ENCODE measurements around the gene KIDINS220.

Gene KIDINS220

DNA sequence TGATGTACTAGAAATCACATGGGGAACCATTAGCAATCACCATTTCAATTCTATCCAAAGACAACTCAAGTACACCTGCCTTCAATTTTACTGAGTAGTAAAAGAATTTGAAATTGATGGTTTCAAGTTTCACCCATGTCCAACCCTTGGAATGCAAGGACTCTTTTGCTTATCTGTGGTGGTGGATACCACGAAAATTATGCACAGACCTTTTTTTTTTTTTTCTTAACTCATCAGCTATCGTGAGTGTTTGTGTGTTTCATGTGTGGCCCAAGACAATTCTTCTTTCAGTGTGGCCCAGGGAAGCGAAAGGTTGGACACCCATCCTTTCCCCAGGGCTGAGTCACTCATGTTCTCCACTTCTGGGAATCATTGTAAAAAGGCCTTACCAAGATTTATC is 132.5 kb downstream of the KIDINS220 start:
- TF ChIP-seq, protein P1, sequence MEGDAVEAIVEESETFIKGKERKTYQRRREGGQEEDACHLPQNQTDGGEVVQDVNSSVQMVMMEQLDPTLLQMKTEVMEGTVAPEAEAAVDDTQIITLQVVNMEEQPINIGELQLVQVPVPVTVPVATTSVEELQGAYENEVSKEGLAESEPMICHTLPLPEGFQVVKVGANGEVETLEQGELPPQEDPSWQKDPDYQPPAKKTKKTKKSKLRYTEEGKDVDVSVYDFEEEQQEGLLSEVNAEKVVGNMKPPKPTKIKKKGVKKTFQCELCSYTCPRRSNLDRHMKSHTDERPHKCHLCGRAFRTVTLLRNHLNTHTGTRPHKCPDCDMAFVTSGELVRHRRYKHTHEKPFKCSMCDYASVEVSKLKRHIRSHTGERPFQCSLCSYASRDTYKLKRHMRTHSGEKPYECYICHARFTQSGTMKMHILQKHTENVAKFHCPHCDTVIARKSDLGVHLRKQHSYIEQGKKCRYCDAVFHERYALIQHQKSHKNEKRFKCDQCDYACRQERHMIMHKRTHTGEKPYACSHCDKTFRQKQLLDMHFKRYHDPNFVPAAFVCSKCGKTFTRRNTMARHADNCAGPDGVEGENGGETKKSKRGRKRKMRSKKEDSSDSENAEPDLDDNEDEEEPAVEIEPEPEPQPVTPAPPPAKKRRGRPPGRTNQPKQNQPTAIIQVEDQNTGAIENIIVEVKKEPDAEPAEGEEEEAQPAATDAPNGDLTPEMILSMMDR (IDR thresholded peaks at IDR 0.05; ENCODE audit: insufficient read depth, missing control alignments) = no peak
- FAIRE-seq = no peak
- DNase-seq (ENCODE audit: insufficient read length, low spot score) = no peak

DNA sequence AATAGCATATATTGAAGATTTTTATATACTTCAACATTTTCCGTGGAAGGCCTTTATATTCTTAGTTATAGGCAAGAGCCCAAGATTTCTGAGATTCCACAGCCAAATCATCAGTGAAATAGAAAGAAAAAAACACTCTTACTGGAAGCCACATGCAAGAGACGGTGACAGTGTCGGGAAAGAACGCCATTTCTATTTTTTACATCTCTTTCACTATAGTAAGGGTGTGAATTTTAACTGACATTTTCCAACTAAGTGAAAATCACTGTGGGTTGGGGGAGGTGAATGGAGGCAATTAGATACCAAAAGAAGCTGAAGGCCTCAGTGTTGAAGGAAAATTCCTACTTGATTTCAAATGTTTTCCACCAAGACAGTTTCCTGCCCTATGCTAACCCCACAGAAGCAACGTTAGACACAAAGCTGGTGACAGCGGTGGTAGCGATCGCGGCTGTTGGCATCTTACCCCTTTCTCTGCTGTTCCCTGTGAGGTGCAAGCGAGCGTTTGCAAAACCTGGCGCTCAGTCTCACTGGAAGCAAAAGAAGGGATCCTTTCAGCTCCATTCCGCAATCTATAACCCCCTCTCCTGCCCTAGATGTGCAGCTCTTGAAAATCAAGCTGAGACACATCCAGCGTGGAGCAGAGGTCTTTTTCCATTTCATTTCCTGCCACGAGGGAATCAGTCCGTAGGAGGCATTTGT is 135.6 kb downstream of the KIDINS220 start:
- FAIRE-seq = no peak
- no peak for DNase-seq (ENCODE audit: insufficient read length, low spot score)
- TF ChIP-seq, protein P1 (IDR thresholded peaks at IDR 0.05; ENCODE audit: insufficient read depth, missing control alignments) = no peak

DNA sequence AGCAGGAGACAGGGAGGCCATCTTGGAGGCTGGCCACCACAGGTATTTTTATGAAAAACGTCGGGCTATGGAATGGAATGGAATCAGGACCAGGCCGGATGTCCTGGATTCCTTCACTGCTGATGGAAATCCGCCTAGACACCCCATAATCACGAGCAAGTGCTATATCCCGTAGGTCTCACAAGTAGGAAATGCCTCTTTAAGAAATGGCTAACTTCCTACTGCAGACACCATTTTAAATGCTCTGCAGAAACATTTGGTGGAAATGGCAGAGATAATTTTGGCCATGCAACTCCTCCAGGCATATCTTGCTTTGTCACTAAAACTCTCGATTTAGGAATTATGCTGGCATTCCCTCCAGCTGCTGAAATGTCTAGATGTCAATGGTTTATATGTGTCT is 137.6 kb downstream of the KIDINS220 start:
- FAIRE-seq (no peak), DNase-seq (ENCODE audit: insufficient read length, low spot score) (no peak)
- TF ChIP-seq, protein P1 (IDR thresholded peaks at IDR 0.05; ENCODE audit: insufficient read depth, missing control alignments) = no peak

DNA sequence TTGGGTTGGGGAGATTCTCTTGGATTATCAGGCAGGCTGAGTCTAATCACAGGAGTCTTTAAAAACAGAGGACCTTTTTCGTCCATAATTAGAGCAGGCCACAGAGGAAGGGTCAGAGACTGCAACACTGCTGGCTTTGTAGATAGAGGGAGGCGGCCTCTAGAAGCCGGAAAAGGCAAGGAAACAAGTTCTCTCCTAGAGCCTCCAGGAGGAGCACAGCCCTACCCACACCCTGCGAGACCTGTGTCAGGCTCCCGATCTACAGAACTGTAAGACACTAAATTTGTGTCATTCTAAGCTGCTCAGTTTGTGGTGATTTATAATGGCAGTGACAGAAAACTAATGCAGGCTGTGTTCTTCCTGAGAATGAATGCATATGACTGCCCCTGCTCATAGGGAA is 140.2 kb downstream of the KIDINS220 start:
- TF ChIP-seq, protein P1 (IDR thresholded peaks at IDR 0.05; ENCODE audit: insufficient read depth, missing control alignments) = no peak
- DNase-seq (ENCODE audit: insufficient read length, low spot score) = no peak
- no peak for FAIRE-seq

DNA sequence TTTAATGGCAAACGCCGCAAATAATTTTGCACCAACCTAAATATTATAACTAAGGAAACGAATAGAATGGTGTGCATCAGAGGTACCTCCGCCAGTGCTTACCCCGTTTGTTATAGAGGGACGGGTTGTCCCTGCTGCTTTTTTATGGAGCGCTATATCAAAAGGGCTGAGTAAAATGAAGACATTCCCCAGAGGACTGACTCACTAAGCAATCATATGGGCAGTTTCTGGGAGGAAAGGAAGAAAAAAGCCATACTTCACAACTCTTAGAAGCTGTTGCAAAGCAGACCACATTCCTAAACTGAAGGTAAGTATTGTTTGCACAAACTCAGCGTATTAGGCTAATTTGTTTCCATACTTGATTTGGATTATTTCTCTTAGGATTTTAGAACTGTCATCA is 142.7 kb downstream of the KIDINS220 start:
- FAIRE-seq = no peak
- TF ChIP-seq, protein P1 (IDR thresholded peaks at IDR 0.05; ENCODE audit: insufficient read depth, missing control alignments) = no peak
- DNase-seq (ENCODE audit: insufficient read length, low spot score) = no peak

DNA sequence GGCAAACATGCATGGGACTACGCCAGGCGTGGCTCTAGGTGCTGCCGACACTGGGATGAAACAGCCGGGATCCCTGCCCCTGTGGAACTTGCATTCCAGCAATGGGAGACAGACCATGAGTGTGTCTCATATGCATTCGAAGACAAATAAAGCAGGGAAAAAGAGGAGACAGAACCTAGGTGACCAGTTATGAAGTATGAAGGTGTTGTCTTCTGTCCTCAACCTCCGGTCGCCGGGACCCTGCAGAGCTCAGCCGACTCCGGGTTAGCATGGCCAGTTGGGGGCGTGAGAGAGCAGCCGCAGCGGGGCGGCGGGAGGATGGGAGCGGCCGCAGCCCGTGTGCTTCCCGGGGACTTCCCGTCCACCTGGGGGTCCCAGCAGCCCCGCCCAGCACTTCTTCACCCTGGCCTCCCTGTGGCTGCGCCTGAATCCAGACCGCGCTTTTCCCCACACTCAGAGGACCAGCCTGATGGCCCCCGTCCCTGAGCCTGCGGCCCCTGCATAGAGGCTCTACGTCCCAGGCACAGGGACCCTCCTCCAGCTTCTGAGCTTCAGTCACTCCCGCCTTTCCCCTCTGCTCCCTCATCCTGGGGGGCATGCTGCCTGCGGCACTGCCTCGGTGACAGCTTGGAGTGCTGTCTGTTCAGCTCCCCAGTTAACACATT is 144.1 kb downstream of the KIDINS220 start:
- DNase-seq (ENCODE audit: insufficient read length, low spot score) (peak; percentile 53), FAIRE-seq (no peak)

More for the DNA sequence above, 144.1 kb downstream of the KIDINS220 start:
- TF ChIP-seq, protein P1 (IDR thresholded peaks at IDR 0.05; ENCODE audit: insufficient read depth, missing control alignments) = peak; percentile 52

Measured in D721Med (cell line).